GM18502 (cell line): ENCODE results near the gene C1D.
"Not testable (repeated sequence)": the region's sequence is repeated elsewhere in the genome, so short reads cannot be mapped to it uniquely, and the experiment has no call there.

Source experiments
- ATAC-seq: cut with Tn5 transposase; IDR thresholded peaks from one replicate; pipeline ENCODE4 v1.9.1; 2021; ENCODE audit warnings: mild to moderate bottlenecking; ENCODE audit not compliant: unreplicated experiment, poor library complexity

The C1D gene

DNA sequence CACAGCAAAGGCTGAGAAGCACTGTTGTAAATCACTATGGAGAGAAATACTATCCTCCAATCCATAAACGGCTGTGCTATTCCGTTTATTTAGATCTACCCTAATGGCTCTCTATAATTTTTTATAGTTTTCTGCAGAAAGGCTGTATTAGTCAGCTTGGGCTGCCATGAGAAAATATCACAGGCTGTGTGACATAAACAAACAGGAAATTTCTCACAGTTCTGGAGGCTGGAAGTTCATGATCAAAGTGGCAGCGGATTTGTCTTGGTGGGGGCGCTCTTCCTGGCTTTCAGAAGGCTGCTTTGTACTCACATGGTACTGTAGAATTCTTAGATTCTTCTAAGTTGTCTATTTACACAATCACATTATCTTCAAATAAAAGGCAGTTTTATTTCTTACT is 44.1 kb downstream of the C1D start:
- no peak for ATAC-seq

DNA sequence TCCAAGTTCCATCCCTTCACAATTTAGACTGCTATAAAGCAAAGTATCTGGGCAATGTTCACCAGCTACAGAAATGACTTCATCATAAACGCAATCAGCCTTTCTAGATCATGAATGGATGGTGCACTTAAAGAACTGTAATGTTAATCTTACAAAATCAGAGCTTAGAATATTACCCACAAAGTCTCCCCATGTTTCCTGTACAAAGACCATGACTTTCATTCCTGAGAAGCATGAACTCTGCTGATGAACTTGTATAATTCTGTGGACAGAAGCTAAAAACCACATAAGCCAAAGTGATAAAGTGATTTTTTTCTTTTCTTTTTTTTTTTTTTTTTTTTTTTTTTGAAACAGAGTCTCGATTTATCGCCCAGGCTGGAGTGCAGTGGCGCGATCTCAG is 53.3 kb downstream of the C1D start:
- no peak for ATAC-seq

GRCh38 chr2:68000170-68000825 is 62.5 kb downstream of the C1D start:
- no peak for ATAC-seq

GRCh38 chr2:67999332-67999731 is 63.5 kb downstream of the C1D start:
- ATAC-seq = no peak

GRCh38 chr2:67997903-67998302 is 64.9 kb downstream of the C1D start:
- ATAC-seq = no peak

GRCh38 chr2:67997528-67997900 is 65.3 kb downstream of the C1D start:
- ATAC-seq = no peak

- ATAC-seq = no peak
These were observed 65.9 kb downstream of the C1D start for GRCh38 chr2:67996772-67997527.

GRCh38 chr2:67994716-67995115 is 68.1 kb downstream of the C1D start:
- no peak for ATAC-seq

- ATAC-seq = not testable (repeated sequence)
These were observed 68.7 kb downstream of the C1D start for GRCh38 chr2:67994069-67994468.

DNA sequence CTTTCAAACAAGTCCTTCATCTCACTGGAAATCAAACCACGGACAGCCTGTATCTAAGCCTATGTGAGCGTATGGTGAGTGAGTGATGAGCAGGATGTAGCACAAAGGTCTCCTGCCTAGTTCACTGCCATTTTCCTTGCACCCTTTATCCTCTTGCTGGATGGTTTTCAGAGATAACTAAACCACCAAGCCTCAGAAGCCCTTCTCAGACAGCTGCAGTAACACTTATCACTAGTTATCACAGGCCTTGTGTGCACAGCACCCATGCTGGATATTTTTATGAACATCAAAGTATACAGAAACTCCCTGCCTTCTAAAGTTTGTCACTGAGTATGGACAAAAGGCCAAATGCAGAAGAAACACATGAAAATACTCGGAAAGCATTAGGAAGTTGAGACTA is 69.5 kb downstream of the C1D start:
- no peak for ATAC-seq

GRCh38 chr2:67991456-67991855 is 71.3 kb downstream of the C1D start:
- ATAC-seq = no peak
